TTC549 (cell line): ENCODE measurements around the gene USP48.
"Not testable (repeated sequence)": the region's sequence is repeated elsewhere in the genome, so short reads cannot be mapped to it uniquely, and the experiment has no call there.

Experiments used
- FAIRE-seq: peaks from 2 replicates; lab custom pipeline; 2012; peaks lifted over from hg19 to GRCh38; lab: Jason Lieb, UNC

Gene USP48, protein sequence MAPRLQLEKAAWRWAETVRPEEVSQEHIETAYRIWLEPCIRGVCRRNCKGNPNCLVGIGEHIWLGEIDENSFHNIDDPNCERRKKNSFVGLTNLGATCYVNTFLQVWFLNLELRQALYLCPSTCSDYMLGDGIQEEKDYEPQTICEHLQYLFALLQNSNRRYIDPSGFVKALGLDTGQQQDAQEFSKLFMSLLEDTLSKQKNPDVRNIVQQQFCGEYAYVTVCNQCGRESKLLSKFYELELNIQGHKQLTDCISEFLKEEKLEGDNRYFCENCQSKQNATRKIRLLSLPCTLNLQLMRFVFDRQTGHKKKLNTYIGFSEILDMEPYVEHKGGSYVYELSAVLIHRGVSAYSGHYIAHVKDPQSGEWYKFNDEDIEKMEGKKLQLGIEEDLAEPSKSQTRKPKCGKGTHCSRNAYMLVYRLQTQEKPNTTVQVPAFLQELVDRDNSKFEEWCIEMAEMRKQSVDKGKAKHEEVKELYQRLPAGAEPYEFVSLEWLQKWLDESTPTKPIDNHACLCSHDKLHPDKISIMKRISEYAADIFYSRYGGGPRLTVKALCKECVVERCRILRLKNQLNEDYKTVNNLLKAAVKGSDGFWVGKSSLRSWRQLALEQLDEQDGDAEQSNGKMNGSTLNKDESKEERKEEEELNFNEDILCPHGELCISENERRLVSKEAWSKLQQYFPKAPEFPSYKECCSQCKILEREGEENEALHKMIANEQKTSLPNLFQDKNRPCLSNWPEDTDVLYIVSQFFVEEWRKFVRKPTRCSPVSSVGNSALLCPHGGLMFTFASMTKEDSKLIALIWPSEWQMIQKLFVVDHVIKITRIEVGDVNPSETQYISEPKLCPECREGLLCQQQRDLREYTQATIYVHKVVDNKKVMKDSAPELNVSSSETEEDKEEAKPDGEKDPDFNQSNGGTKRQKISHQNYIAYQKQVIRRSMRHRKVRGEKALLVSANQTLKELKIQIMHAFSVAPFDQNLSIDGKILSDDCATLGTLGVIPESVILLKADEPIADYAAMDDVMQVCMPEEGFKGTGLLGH

GRCh38 chr1:21782868-21783678 lies at the start of gene USP48:
USP48 (minus strand) TSS chr1:21783149; CDS start chr1:21782957, 192 bp downstream.
- FAIRE-seq = no peak

DNA sequence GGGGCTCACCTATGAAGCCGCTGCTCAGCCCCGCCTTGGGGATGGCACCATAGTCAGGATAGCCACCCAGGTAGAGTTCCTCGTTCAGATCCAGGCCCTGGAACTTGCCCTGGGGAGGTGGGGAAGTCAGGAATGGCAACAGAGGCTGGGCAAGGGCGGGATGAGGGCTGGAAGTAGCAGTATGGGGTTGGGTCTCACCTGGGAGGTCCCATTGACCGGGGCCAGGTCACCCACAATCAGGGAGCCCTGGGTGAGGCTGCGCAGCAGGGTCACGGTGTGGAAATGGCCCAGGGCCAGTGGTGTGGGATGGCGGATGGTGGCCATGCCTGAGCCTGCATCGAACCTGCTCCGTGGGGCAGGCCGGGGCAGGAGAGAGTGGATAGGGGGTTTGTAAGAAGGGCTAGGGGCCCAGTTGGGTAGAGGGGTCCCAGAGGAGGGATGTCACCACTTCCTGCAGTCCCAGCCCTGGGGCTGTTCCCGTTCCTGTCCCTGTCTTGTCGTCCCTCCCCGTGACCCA lies 48.6 kb upstream of the USP48 start:
- FAIRE-seq = no peak

- FAIRE-seq = no peak
Measured at GRCh38 chr1:21830792-21831453, 48.0 kb upstream of the USP48 start.

- FAIRE-seq = no peak
Measured at GRCh38 chr1:21829294-21829693, 46.3 kb upstream of the USP48 start.

- no peak for FAIRE-seq
Measured at GRCh38 chr1:21828506-21829210, 45.7 kb upstream of the USP48 start.

GRCh38 chr1:21828075-21828474 lies 45.1 kb upstream of the USP48 start:
- no peak for FAIRE-seq

GRCh38 chr1:21827141-21827679 lies 44.3 kb upstream of the USP48 start:
- no peak for FAIRE-seq

GRCh38 chr1:21826694-21827093 lies 43.7 kb upstream of the USP48 start:
- not testable (repeated sequence) for FAIRE-seq

- no peak for FAIRE-seq
Measured at GRCh38 chr1:21825393-21825792, 42.4 kb upstream of the USP48 start.

DNA sequence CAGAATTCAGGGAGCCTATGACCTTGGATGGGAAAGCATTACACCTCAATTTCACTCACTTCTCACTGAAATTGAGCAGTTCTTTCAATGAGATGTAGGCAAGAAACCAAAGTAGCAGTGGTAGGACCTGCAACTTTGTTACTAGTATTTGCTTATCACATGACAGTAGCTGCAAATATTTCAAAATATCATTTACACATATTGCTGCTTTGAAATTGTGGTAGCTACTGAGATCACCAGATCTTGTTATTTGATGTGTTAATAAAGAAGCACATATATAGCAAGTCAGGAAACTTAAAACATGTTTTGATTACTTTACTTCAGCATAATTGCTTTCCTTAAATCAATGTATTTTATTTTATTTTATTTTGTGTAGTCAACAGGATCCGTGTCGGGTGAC lies 42.0 kb upstream of the USP48 start:
- no peak for FAIRE-seq

GRCh38 chr1:21823980-21824702 lies 41.2 kb upstream of the USP48 start:
- no peak for FAIRE-seq

GRCh38 chr1:21823206-21823979 lies 40.4 kb upstream of the USP48 start:
- no peak for FAIRE-seq

- no peak for FAIRE-seq
Measured at GRCh38 chr1:21822349-21822748, 39.4 kb upstream of the USP48 start.

- FAIRE-seq = no peak
Measured at GRCh38 chr1:21821385-21822019, 38.6 kb upstream of the USP48 start.

DNA sequence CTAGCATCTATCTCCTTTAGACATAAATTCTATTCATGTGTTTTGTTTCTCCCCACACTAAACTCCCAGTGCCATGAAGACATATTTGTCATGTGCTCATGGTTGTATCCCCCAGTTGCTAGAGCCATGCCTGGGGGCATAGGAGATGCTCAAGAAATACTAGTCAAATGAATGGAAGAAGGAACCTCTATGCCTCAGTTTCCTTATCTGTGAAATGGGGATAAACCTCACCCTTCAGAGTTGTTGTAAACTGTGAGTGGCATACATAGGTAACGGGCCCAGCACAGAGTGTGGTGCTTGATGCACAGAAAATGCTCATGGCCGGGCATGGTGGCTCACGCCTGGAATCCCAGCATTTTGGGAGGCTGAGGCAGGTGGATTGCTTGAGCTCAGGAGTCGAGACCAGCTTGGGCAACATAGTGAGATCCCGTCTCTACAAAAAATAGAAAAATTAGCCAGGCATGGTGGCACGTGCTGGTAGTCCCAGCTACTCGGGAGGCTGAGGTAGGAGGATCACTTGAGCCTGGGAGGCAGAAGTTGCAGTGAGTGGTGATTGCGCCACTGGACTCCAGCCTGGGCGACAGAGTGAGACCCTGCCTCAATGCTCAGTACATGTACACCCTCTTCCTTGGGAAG lies 37.8 kb upstream of the USP48 start:
- FAIRE-seq = no peak

- no peak for FAIRE-seq
Measured at GRCh38 chr1:21818656-21819055, 35.7 kb upstream of the USP48 start.

GRCh38 chr1:21816602-21817302 lies 33.8 kb upstream of the USP48 start:
- no peak for FAIRE-seq
